Measurements from ENCODE around the gene RHBDD1.

Gene RHBDD1

GRCh38 chr2:227035711-227036367, 200.0 kb downstream of the RHBDD1 start:
- Histone ChIP-seq H3K4me3 (ENCODE audit: low read length) (no peak overlapping the region), H3K4me1 (ENCODE audit: control insufficient read depth, low read length) (no peaks in the 10 kb centered on the region), H3K4me2 (ENCODE audit: low read length) (no peak overlapping the region), H3K27me3 (ENCODE audit: control insufficient read depth, low read length) (no peaks in the 10 kb centered on the region), H3F3A (ENCODE audit: control insufficient read depth, insufficient read depth) (no peaks in the 10 kb centered on the region), H3K9me3 (ENCODE audit: control insufficient read depth, insufficient read depth, low read length) (no peaks in the 10 kb centered on the region), H3K36me3 (ENCODE audit: control insufficient read depth, low read length) (no peaks in the 10 kb centered on the region), H3K27ac (ENCODE audit: low read depth, low read length) (no peak overlapping the region), H4K20me1 (ENCODE audit: control insufficient read depth, insufficient read depth, low read depth, low read length) (no peaks in the 10 kb centered on the region), H3K79me2 (ENCODE audit: control insufficient read depth, low read length) (no peaks in the 10 kb centered on the region), H3K9me2 (replicated peaks; ENCODE audit: control insufficient read depth, low read length) (no peaks in the 10 kb centered on the region)
- no peak for TF ChIP-seq CTCF (IDR thresholded peaks at IDR 0.05; ENCODE audit: low read depth, low read length, poor library complexity, severe bottlenecking)
- no peak for TF ChIP-seq EZH2phosphoT487 (IDR thresholded peaks at IDR 0.05; ENCODE audit: borderline replicate concordance, low read length)

DNA sequence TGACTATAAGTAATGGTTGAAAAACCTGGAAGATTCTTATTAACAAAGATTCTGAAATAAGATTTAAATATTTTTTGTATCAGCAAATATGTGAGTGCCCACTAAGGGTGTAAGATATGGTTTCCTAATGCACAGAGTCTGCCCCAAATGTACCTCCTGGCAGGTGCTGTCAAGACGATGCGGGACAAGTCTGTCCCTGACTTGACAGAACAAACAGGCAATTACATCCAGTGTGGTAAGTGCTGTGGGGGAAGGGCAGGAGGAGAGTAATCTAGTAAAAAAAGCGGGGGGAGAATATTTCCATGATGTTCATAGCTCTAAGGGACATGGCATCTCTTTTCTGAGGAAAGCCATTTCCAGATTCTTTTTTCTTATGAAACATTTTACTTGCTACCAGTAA, 200.7 kb downstream of the RHBDD1 start:
- H3K9me2 ChIP-seq (replicated peaks; ENCODE audit: control insufficient read depth, low read length), result no peaks in the 10 kb centered on the region
- H4K20me1 ChIP-seq (ENCODE audit: control insufficient read depth, insufficient read depth, low read depth, low read length), result no peaks in the 10 kb centered on the region
- H3K36me3 ChIP-seq (ENCODE audit: control insufficient read depth, low read length), result no peaks in the 10 kb centered on the region
- H3K4me1 ChIP-seq (ENCODE audit: control insufficient read depth, low read length), result no peaks in the 10 kb centered on the region
- no peaks in the 10 kb centered on the region for H3K79me2 ChIP-seq (ENCODE audit: control insufficient read depth, low read length)
- no peaks in the 10 kb centered on the region for H3K27me3 ChIP-seq (ENCODE audit: control insufficient read depth, low read length)
- no peak overlapping the region for H3K4me3 ChIP-seq (ENCODE audit: low read length)
- H3K27ac ChIP-seq (ENCODE audit: low read depth, low read length), result no peak overlapping the region
- H3K4me2 ChIP-seq (ENCODE audit: low read length), result no peak overlapping the region
- H3F3A ChIP-seq (ENCODE audit: control insufficient read depth, insufficient read depth), result no peaks in the 10 kb centered on the region
- no peaks in the 10 kb centered on the region for H3K9me3 ChIP-seq (ENCODE audit: control insufficient read depth, insufficient read depth, low read length)
- no peak for TF ChIP-seq EZH2phosphoT487 (IDR thresholded peaks at IDR 0.05; ENCODE audit: borderline replicate concordance, low read length)
- no peak for TF ChIP-seq CTCF (IDR thresholded peaks at IDR 0.05; ENCODE audit: low read depth, low read length, poor library complexity, severe bottlenecking)

DNA sequence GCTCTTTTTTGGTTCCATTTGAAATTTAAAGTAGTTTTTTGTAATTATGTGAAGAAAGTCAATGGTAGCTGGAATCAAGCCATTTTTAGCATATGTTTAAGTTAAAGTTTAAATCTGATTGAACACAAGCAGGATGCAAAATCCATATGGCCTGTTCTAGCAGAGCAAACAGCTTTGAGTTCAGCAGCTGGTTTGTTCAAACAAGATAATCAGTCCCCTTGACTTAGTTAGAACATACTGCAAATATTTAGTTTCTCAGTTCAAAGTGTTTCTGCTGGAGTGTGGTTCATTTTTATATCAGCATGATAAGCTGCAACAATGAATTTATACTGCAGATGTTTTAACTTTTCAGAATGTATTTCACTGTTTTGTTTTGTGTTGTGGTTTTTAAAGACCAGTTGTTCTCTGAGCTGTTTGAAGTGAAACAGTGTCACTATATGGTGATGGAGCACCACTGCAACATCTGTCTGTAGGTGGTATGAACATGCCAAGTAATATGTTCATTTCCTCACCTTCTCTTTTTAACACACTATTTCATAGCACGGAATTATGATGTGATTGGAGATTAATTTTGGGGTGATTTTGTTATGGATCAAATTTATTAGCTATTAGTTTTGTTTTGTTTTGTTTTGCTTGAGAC, 202.8 kb downstream of the RHBDD1 start:
- no peaks in the 10 kb centered on the region for H3F3A ChIP-seq (ENCODE audit: control insufficient read depth, insufficient read depth)
- no peaks in the 10 kb centered on the region for H3K4me1 ChIP-seq (ENCODE audit: control insufficient read depth, low read length)
- TF ChIP-seq EZH2phosphoT487 (IDR thresholded peaks at IDR 0.05; ENCODE audit: borderline replicate concordance, low read length) (no peak), CTCF (IDR thresholded peaks at IDR 0.05; ENCODE audit: low read depth, low read length, poor library complexity, severe bottlenecking) (no peak)
- no peak overlapping the region for H3K4me3 ChIP-seq (ENCODE audit: low read length)
- H3K27me3 ChIP-seq (ENCODE audit: control insufficient read depth, low read length), result no peaks in the 10 kb centered on the region
- no peak overlapping the region for H3K27ac ChIP-seq (ENCODE audit: low read depth, low read length)
- no peak overlapping the region for H3K4me2 ChIP-seq (ENCODE audit: low read length)
- H3K9me3 ChIP-seq (ENCODE audit: control insufficient read depth, insufficient read depth, low read length), result no peaks in the 10 kb centered on the region
- H4K20me1 ChIP-seq (ENCODE audit: control insufficient read depth, insufficient read depth, low read depth, low read length), result no peaks in the 10 kb centered on the region
- H3K36me3 ChIP-seq (ENCODE audit: control insufficient read depth, low read length), result no peaks in the 10 kb centered on the region
- no peaks in the 10 kb centered on the region for H3K9me2 ChIP-seq (replicated peaks; ENCODE audit: control insufficient read depth, low read length)
- H3K79me2 ChIP-seq (ENCODE audit: control insufficient read depth, low read length), result no peaks in the 10 kb centered on the region
